GM18517 (cell line): ENCODE measurements around the gene TMEM256.
"Not testable (repeated sequence)": the region's sequence is repeated elsewhere in the genome, so short reads cannot be mapped to it uniquely, and the experiment has no call there.

ENCODE experiments used
- ATAC-seq: cut with Tn5 transposase; IDR thresholded peaks from one replicate; pipeline ENCODE4 v1.9.1; 2021; ENCODE audit warnings: mild to moderate bottlenecking, moderate library complexity; ENCODE audit not compliant: unreplicated experiment

The TMEM256 gene

GRCh38 chr17:7384489-7385081 lies 19.3 kb downstream of the TMEM256 start:
- no peak for ATAC-seq

GRCh38 chr17:7383742-7384488 lies 20.0 kb downstream of the TMEM256 start:
- no peak for ATAC-seq

- no peak for ATAC-seq
Observed at GRCh38 chr17:7383371-7383741, 20.5 kb downstream of the TMEM256 start.

GRCh38 chr17:7382901-7383300 lies 21.0 kb downstream of the TMEM256 start:
- no peak for ATAC-seq

GRCh38 chr17:7380855-7381683 lies 22.8 kb downstream of the TMEM256 start, which contains the start of gene TNK1:
TSS of gene TNK1 (plus strand) at chr17:7381089. CDS start at chr17:7382927, 1,838 bp downstream.
- no peak for ATAC-seq

- no peak for ATAC-seq
Observed at GRCh38 chr17:7380321-7380720, 23.6 kb downstream of the TMEM256 start.

GRCh38 chr17:7379134-7379533 lies 24.8 kb downstream of the TMEM256 start:
- no peak for ATAC-seq

GRCh38 chr17:7374353-7374752 lies 29.5 kb downstream of the TMEM256 start:
- ATAC-seq = no peak

- ATAC-seq = no peak
Observed at GRCh38 chr17:7370853-7371252, 33.0 kb downstream of the TMEM256 start.

- no peak for ATAC-seq
Observed at GRCh38 chr17:7369825-7370224, 34.1 kb downstream of the TMEM256 start.

GRCh38 chr17:7368599-7368994 lies 35.3 kb downstream of the TMEM256 start:
- not testable (repeated sequence) for ATAC-seq

GRCh38 chr17:7367918-7368598 lies 35.8 kb downstream of the TMEM256 start:
- ATAC-seq = no peak

GRCh38 chr17:7367083-7367482 lies 36.8 kb downstream of the TMEM256 start:
- ATAC-seq = no peak

- not testable (repeated sequence) for ATAC-seq
Observed at GRCh38 chr17:7365963-7366362, 37.9 kb downstream of the TMEM256 start.

- ATAC-seq = no peak
Observed at GRCh38 chr17:7363311-7363710, 40.6 kb downstream of the TMEM256 start.

- no peak for ATAC-seq
Observed at GRCh38 chr17:7361906-7362305, 42.0 kb downstream of the TMEM256 start.

- no peak for ATAC-seq
Observed at GRCh38 chr17:7357381-7357780, 46.5 kb downstream of the TMEM256 start.

GRCh38 chr17:7356756-7357155 lies 47.1 kb downstream of the TMEM256 start:
- no peak for ATAC-seq

- no peak for ATAC-seq
Observed at GRCh38 chr17:7356072-7356549, 47.8 kb downstream of the TMEM256 start.

GRCh38 chr17:7355573-7355972 lies 48.3 kb downstream of the TMEM256 start:
- ATAC-seq = no peak

- ATAC-seq = no peak
Observed at GRCh38 chr17:7355053-7355452, 48.8 kb downstream of the TMEM256 start, which contains the start of gene TMEM95. TSS of gene TMEM95 (plus strand) at chr17:7355156. CDS start at chr17:7355205, 49 bp downstream.
